ENCODE data around the gene MARCHF3.
"Not testable (repeated sequence)": the region's sequence is repeated elsewhere in the genome, so short reads cannot be mapped to it uniquely, and the experiment has no call there.

Gene MARCHF3

GRCh38 chr5:127011153-127011552 is 19.2 kb downstream of the MARCHF3 start:
- DNase-seq: no peak

GRCh38 chr5:127010362-127010761 is 20.0 kb downstream of the MARCHF3 start:
- DNase-seq: no peak

- no peak for DNase-seq
Measured at GRCh38 chr5:127009784-127010183, 20.6 kb downstream of the MARCHF3 start.

GRCh38 chr5:127008300-127008975 is 21.9 kb downstream of the MARCHF3 start:
- DNase-seq: no peak

DNA sequence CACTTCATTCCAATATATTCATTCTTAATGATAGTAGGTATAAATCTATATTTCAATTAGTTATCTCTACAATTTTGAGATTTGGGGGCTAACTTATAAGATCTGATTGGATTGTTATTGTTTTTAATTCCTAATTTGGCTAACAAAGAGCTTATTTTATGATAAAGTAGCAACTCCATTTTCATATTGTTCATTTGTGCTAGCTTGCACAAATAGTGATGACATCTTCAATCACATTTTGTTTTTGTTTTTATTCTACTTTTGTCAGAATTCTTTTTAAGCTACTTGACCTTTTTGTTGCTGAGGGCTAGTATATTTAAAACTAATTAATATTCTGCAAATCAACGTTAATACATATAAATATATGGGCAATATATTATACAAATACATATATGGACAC is 22.8 kb downstream of the MARCHF3 start:
- DNase-seq: no peak

DNA sequence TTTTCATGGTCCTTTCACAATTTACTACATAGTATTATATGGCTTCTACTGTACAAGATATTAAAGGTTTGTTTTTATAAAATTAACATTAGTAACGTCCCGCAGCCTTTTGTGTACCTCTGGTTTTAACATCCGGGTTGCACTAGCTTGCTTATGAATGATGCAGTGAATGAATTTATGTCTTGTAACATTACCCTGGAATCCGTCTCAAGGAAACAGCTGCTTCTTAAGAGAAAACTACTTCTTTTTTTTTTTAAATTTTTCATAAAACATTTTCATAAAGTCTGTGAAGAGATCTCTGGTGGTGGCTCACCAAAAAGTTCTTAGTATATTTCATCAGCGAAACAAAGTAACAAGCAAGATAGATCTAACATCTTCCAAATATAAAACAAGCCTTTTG is 23.6 kb downstream of the MARCHF3 start:
- no peak for DNase-seq

- DNase-seq: not testable (repeated sequence)
Measured at GRCh38 chr5:127005282-127005681, 25.1 kb downstream of the MARCHF3 start.

- no peak for DNase-seq
Measured at GRCh38 chr5:127004721-127005120, 25.6 kb downstream of the MARCHF3 start.

DNA sequence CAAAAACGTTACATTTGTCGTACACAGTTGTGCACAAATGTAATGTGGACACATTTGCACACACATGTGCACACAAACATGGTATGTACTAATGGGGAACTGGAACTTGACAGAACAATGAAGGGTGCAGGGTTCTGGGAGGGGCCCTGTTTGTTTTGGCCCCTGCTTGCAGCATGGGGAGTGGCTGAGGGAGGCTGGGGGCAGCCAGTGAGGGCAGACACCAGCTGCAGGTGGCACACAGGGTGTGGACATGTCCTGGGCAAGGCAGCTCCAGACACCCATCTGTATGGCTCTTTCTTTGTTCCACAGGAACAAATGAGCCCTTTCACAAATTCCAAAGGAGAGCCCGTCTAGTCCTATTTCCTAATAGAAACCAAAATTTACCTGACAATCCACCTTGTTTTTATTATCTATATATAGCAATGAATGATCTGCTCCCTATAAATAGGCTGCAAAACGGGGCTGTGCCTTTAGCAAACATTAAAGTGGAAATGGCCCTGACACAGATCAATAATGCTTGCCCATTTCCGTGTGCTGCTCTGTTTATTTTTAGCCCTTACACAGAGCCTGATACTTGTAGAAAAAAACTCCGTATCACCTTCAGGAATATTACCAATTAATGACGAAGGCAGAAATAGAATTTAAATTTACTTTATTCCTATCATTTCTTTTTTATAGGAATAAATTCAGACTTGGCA is 26.4 kb downstream of the MARCHF3 start:
- no peak for DNase-seq

- DNase-seq: no peak
Measured at GRCh38 chr5:127002390-127002789, 28.0 kb downstream of the MARCHF3 start.

DNA sequence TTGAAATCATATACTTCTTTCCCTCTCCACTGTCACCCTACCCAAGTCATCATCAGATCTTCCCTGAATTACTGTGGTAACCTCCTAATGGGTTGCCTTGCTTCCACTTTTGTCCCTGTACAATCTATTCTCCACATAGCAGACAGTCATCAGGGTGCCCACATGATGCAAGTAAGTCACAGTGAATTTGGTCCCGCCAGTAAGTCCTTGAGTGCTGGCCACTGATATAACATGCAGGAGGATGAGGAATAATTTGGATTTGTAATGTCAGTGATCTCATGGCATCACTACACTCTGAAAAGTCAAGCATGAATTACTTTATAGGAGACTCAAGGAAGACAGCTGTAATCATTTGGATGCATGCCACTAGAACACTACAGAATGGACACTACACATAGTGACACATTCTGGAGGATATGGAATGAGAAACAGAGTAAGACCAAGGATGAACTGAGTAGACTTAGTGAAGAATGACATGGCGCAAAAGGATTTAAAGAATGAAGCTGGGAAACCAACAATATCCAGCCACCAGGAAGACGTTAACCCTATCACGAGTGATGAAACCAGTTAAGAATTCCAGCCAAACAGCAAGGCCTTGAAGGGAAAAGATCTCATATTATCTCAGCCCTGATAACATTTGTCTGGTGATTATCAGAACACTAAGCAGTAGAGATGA is 28.6 kb downstream of the MARCHF3 start:
- DNase-seq: no peak

- no peak for DNase-seq
Measured at GRCh38 chr5:126998895-126999570, 31.3 kb downstream of the MARCHF3 start.

DNA sequence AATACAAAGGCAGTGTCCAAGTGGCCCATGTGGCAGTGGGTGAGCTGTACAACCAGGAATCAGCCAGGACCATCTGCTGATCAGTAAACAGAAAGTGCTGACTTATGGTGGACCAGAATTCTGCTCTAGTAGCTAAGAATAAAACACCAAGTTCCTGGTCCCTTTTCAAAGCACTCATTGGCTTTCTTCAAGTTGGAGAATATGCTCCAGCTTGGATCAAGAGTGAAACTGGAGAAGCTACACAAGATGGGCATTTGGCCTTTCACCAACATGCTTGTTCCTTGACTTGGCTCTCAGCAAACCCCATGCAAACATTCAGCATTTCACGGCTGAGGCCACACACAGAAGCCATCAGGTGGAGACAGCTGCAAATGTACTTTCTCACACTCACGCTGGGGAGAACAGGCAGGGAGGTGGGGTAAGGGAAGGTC is 32.1 kb downstream of the MARCHF3 start:
- no peak for DNase-seq

DNA sequence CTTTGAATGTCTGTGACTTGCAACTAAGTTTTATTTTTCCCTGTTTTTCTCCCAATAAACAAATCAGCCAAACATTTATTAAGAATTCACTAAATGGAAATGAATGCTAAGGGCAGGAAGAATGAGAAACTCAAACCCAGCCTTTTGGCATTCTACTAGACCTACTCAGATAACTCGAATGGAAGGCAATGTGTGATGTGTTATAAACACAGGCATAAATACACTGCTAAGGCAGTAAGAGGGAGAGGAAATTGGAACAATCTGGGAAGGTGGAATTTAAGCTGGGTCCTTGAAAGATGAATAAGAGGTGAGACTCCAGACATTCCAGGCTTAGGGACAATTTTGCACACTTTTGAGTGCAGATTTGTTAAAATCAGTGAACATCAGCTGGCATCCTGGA is 34.7 kb downstream of the MARCHF3 start:
- DNase-seq: no peak

- no peak for DNase-seq
Measured at GRCh38 chr5:126995039-126995438, 35.3 kb downstream of the MARCHF3 start.

DNA sequence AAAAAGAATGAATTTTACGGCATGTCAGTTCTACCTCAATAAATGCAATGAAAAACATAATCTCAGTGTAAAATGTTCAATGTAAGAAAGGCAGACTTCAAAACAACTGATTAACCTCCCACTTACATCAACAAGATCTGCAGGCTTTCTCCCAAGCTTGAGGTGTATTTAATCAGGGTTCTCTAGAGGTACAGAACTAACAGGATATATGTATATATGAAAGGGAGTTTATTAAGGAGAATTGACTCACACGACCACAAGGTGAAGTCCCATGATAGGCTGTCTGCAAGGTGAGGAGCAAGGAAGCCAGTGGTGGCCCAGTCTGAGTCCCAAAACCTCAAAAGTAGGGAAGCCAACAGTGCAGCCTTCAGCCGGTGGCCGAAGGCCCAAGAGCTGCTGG is 35.9 kb downstream of the MARCHF3 start:
- DNase-seq: no peak

GRCh38 chr5:126988021-126988569 is 42.3 kb downstream of the MARCHF3 start:
- peak; percentile 7 for DNase-seq

GRCh38 chr5:126987271-126987899 is 43.0 kb downstream of the MARCHF3 start:
- DNase-seq: no peak

- no peak for DNase-seq
Measured at GRCh38 chr5:126984632-126985031, 45.7 kb downstream of the MARCHF3 start.

GRCh38 chr5:126983874-126984266 is 46.5 kb downstream of the MARCHF3 start:
- DNase-seq: no peak

DNA sequence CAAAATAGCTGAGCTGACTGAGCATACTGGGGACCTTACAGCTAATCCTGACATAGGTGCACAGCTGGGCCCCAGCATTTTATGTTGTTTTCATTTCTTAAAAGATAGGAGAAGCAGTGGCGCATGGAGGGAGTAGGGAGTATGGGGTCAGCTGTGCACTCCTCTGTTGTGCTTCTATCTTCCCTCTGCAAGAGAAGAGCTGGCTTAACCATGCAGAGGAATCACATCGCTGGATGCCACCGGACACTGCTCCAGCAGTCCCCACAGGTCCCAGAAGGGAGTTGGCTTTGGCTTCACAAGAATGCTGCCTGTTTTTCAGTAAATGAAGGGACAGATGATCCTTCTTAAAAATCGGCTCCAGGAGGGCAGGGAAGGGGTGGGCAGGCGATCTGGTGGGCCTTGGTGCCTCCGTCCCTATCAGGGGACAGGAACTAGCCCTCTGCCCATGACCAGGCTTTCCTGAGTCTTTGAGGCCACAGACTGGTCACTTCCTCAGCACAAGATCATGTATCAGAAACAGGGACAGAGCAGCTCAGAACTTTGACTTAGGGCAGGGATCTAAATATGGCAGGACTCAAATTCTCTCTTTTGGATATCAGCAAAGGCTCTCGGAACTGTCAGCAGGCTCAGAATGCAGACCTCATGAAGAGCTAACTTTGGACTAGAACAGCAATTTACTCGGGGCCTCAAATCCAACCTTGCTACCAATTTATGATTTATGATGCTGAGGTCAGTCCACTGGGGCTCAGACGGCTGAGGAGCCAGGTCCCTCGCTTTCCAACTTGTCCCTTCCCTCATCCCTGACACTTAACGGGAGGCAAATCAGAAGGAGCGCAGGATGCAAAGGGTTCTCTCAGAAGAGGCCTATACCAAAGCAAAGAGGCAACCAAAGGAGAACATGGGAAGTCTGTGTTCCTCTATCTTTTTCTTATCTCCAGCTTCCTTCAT is 47.2 kb downstream of the MARCHF3 start:
- DNase-seq: no peak

DNA sequence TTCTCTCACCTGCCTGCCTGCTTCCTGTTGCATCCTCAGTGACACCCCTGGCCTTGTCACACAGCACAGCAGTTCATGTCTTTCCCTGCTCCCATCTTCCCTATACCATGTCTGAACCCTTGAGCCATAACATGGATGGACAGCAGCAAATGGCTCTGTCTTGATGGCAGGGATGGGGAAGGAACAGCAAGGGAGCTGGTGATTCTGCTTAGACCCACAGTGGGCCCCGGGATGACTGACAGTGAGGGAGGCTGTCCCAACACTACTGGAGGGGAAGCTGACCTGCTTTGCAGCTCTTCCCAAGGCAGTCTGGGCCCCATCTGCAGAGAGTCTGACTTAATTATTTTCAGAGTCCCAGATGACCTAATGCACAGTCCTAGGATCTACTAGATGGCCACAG is 48.2 kb downstream of the MARCHF3 start:
- DNase-seq: no peak
